GM18502 (cell line): ENCODE data around the gene IGFL3.
"Not testable (repeated sequence)": the region's sequence is repeated elsewhere in the genome, so short reads cannot be mapped to it uniquely, and the experiment has no call there.

Source experiments
- ATAC-seq: cut with Tn5 transposase; IDR thresholded peaks from one replicate; pipeline ENCODE4 v1.9.1; 2021; ENCODE audit warnings: mild to moderate bottlenecking; ENCODE audit not compliant: unreplicated experiment, poor library complexity

Gene IGFL3

DNA sequence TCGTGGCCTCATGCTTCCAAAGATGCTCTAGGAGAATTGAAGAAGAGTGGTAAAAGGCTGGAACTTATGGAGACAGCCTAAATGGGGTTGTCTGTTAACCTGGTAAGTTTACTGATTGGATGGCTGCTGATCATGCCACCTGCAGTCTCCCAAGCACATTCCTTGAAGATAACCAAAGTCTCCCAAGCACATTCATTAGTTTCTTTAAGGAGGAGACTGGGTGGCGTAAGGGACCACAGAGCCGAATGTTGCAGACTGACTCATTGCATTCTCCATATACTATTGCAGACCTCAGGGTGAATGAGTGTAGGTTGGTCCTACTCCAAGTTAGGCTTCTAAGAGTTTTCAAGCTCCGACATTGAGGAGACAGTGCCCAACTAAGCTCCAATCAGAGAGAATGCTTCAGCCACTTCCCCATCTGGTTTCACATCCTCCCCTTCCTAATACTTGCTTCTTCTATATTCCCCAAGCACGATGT lies at the start of gene IGFL3:
Gene IGFL3 (minus strand): TSS at position 51 of the 478 bp plus-strand sequence. CDS start 39 bp downstream, at position 12.
- ATAC-seq: no peak

DNA sequence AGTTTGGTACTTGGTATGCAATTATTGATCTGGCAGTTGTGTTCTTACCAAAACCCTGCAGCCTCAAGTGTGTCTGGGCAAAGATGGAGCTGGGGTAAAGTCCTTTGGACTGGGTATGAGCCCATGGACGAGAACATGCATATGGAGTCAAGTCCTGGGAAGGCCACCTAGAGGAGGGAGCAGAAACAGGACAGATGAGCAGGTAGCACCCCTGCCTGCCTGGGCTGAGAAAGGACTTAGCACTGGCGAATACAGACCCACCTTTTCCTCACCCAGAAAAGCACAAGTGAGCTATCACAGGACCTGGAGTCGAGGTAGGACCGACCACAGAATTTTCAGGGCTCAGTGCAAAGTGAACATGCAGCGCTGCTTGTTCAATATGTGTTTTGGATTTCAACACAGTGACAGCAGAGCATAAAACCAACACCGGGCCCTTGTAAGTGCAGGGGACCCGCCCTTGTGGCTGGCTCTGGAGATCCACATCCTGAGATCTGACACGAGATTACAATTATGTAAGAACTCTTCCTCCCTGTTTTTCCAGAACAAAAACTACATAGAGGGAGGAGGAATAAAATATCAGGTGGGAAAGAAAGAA lies 49.5 kb upstream of the IGFL3 start:
- ATAC-seq: no peak

DNA sequence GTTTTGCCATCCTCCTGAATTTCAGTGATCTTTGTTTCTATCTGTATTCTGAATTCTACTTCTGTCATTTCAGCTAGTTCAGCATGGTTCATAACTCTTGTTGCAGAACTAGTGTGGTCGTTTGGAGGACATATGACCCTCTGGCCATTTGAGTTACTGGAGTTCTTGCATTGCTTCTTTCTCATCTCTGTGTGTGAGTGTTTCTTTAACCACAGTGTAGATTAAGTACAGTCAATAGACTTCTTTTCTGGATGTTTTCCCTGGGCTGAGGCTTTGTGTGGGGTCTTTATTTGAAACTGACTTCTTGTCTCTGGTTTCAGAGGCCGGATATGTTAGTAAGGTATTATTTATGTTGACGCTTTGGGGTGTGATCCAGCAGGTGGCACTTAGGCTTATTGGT lies 38.2 kb upstream of the IGFL3 start:
- no peak for ATAC-seq

DNA sequence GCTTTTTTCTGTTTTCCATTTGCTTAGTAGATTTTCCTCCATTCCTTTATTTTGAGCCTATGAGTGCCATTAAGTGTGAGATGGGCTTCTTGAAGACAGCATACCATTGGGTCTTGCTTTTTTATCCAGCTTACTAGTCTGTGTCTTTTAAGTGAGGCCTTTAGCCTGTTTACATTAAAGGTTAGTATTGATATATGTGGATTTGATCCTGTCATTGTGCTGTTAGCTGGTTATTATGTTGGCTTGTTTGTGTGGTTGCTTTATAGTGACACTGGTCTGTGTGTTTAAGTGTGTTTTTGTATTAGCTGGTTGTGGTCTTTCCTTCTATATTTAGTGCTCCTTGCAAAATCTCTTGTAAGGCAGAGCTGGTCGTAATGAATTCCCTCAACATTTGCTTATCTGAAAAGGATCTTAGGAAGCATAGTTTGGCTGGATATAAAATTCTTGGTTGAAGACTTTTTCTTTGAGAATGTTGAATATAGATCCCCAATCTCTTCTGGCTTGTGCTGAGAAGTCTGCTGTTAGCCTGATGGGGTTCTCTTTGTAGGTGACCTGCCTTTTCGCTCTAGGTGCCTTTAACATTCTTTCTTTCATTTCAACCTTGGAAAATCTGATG lies 37.3 kb upstream of the IGFL3 start:
- not testable (repeated sequence) for ATAC-seq

DNA sequence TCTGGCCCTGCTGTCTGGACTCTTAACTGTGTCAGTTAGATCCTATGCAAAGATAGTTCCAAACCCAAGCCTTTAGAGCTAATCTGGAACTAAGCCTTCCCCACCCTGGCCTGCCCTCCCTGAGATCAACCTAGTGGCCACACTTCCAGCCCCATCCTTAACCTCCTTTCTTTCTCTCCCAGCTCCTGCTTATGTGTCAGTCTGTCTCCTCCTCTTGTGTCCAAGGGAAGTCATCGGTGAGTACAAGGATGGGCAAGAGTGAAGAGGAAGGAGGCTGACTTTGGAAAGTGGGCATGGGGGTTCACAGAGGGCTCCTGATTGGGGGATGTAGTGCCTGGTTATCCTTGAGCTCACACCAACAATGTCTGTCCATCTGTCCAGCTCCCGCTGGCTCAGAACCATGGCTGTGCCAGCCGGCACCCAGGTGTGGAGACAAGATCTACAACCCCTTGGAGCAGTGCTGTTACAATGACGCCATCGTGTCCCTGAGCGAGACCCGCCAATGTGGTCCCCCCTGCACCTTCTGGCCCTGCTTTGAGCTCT lies 35.8 kb upstream of the IGFL3 start:
- ATAC-seq: no peak

DNA sequence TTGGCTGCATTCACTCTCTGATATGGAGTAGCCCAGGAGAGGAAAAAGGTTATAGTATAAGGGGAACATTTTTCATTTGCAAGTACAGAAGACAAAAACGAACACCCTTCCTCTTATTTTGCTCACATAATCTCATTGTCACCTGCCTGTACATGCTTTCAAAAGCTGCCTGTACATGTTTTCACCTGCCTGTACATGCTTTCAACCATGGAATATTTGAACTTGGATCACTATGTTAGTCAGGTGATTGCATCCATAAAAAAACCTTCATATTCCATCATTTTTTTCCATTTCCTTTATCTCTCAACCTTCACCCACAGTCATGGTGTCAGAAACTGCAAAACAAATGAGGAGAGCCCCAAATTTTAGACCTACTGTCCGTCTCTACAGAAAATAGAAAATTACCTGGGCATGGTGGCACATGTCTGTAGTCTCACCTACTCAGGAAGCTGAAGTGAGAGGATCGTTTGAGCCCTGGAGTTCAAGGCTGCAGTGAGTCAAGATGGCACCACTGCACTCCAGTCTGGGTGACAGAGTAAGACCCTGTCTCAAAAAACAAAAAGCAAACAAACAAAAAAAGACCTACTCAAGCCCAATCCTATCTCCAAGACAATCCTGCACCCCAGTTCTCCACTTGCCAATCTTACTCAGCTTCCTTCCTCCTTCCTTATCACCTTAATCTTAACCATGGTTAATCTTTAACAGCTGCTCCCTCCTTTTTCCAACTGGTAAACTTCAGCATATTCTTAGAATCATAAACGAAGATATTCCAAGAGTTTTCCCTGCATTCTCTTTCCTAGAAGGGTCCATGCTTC lies 35.1 kb upstream of the IGFL3 start:
- no peak for ATAC-seq

DNA sequence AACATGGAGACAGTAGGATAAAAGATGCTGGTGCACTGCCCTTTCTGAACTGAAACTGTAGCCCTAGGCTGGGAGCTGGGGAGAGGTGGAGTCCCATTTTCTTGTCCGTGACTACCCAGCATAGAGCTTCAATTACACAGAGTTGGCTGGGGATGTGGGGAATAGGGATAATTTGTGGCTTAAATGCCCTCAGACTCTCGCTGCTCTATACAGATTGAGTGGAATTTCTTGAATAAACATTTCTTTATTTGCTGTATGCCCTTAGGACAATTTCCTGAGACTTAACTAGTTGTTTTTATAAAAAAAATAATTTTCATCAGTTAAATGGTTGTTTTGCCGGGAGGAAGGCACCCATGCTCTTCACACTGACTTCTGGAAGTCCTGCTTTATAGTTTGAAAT lies 30.7 kb upstream of the IGFL3 start:
- ATAC-seq: no peak

DNA sequence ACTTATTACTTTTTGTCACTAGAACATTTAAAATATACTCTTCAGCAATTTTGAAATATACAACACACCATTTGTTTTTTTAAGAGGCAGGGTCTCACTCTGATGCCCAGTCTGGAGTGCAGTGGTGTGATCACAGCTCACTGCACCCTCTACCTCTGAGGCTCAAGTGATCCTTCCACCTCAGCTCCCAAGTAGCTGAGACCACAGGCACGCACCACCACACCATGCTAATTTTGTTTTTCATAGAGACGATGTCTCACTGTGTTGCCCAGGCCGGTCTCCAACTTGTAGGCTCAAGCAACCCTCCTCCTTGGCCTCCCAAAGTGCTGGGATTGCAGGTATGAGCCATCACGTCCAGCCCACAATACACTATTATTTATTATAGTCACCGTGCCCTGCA lies 26.1 kb upstream of the IGFL3 start:
- ATAC-seq: no peak

DNA sequence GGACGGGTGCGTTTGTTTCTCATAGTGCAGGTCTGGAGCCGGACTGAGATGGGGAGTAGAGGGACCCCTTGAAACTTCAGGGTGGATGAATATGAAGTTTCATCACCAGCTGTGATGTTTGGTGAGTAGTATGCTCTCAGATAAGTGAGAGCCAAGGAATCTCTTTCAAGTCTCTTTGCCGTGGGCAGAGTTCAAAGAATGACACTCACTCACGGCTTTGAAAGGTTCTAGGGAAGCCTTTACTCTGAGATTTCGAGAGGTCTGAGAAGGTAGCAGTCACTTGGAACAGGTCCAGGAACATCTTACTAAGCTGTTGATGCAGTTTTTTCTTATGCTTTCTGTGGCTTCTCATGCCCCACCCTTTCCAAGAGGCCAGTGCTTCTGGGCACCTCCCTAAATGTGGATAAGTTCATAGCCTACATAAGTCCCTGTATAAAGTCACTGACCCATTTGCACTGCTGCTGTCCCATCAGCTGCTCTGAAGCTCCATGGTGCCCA lies 23.4 kb upstream of the IGFL3 start, which contains the start of gene IGFL2:
Gene IGFL2 (plus strand): TSS at position 448 of the 498 bp plus-strand sequence. CDS start 41 bp downstream, at position 489.
- no peak for ATAC-seq

DNA sequence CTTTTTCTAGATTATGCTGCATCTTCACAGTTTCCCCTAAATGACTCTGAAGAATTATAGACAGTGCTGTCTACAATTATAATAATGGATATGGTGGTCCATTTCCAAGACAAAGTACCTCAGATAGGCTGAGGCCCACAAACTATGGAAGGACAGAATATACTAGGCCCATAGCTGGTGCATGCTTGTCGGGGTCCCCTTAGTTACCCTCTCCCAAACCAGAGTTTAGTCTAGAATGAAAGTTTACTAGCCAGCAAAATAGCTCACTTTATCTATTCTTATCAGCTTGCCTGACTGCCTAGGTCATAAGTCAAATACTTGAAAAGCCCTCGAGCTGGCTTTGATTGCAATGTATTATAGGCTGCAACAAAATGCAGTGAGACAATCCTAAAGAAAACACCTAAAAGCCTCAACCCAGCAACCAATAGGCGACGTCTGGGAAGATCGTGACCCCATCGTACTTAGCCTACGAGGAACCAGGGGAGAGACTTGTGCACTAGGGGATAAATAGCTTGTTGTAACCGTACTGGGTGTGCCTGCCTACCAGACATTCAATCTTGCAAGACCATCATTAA lies 22.8 kb upstream of the IGFL3 start:
- no peak for ATAC-seq

DNA sequence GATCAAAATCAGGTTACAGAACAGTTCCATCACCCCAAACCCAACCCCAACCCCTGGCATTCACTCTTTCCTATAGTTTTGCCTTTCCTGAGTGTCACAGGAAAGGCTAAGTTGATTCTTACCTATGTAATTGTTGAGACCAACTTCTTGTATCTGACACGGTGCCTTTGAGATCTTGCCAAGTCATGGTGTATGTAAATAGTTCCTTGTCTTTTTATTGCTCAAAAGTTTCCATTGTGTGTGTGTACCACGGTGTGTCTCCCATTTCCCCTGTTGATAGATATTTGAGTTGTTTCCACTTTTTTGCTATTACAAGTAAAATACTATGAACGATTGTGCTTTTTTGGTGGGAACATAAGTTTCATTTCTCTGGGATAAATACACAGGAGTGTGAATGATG lies 20.3 kb upstream of the IGFL3 start:
- no peak for ATAC-seq

DNA sequence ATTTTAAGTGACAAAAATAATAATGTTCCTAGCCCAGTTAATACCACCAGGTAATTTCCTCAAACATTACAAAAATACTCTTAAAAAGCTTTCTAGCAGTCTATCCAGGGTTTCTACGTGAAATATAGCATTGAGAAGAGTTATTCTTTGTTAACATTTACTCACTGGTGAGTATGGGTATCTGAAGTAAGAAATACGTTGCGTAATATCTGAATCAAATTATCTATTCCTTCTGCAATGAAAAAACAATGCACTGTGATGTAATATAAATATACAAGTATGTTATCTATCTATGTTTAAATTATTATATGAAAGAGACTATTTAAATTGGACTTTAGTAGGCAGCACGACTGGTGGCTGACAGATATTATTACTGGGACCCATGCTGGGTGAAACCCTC lies 17.8 kb upstream of the IGFL3 start:
- no peak for ATAC-seq

DNA sequence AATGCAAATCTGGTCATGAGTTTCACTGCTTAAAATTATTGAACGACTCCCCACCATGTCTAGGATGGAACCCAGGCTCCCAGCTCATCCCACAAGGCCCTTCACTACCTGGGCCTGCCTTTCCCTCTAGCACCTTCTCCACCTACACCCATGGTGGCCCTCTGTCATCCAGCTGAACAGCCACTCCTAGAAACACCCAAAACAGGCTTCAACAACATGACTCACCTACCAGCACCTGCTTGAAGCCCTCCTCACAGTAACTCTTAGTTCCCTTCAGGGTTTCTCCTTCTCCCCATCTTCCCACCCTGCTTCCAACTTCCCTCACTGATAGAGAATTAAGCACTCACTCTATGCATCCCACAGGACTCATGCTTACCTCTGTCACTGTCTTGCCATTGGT lies 16.9 kb upstream of the IGFL3 start:
- ATAC-seq: no peak

DNA sequence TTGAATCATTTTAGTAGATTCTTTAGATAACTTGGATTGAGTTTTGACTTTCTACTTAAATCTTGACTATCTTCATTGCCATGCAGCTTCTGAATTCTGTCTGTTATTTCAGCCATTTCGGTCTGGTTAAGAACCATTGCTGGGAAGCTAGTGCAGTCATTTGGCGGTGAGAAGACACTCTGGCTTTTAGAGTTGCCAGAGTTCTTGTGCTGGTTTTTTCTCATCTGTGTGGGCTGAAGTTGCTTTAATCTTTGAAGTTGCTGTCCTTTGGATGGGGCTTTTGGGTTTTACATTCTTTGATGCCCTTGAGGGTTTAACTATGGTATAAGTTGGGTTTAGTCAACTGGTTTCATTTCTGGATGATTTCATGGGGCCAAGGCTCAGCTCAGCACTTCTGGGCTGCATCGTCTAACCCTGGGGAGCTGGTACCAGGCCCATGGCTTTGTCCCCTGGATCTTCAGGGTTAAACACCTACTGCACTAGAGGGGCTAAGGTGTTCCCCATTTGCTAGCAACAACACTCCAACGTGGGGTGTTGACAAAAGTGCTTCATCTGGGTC lies 13.5 kb upstream of the IGFL3 start:
- no peak for ATAC-seq

DNA sequence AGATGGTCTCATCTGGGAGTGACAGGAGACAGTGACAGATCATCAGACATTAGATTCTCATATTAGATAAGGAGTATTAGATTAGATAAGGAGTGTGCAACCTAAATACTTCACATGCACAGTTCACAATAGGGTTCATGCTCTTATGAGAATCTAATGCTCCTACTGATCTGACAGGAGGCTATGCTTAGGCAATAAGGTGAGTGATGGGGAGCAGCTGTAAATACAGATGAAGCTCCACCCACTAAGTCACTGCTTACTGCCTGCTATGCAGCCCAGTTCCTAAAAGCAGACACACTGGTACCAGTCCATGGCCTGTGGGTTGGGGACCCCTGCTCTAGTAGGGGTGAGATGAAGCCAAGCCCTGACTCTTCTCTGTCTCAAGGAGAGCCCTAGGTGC lies 10.0 kb upstream of the IGFL3 start:
- no peak for ATAC-seq

DNA sequence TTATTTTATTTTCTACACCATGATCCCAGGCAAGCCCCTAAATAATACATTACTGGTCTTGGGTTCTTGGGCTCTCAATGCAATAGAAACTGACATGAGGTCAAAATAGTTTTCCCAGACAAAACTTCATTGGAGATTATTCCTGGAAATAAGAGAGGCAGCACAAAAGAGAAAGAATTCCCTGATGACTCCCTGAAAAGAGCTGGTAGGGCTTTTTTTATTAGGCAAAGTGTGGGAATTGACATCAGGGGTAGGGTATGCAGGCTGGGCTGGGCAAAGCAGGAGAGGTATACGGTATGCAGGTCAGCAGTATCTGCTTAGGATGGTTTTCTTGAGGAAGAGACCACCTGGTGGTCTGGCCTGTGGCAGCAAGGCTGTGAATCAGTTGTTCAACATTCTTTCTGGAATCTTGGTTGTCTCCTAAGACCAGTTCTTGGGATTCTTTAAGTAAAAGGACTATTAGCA lies 9.3 kb upstream of the IGFL3 start:
- no peak for ATAC-seq

DNA sequence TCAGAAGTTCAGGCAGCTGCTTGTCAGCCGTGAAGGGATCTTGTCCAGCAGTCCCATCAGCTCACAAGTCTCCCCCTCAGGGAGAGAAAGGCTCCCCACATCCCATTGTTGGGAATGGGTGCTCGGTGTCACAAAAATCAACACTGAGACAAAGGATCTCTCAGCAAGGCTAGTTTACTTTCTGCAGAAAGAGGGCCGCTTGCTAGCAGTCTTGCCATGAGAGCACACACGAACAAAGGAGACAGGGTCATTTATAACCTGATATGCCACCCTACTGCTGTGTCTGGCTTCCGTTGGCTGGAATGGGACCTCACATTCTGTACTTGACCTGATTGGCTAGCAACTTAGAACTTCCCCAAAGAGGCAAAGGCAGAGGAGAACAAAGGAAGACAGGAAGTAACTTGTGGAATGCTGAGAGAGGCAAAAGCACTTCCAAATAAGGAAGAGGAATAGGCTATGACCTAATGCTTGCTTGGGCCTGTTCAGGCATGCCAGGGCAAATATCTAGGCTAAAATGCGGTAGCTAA lies 8.7 kb upstream of the IGFL3 start:
- no peak for ATAC-seq

DNA sequence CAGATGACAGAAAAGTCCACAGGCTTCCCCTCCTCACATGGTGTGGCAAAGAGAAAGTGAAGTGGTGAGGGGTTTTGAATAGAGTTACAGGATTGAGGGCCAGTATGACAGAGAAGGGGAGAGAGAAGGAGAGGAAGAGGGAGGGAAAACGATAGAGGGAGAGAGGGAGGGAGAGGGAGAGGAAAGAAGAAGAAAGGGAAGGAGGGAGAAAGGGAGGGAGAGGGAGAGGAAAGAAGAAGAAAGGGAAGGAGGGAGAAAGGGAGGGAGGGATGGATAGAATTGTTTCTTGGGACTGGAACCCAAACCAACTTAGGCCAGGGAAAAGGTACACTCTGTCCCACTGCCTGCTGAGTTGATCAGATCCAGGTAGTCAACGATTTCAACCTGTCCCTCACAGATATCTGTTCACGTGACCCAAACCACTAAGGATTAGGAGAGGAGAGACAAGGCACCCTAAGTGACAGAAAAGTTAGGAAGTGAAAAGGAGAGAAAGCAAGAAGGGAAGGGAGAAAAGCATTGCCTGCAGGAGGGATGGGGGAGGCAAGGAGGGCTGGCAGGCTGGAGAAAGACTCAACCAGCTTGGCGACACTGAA lies 8.1 kb upstream of the IGFL3 start:
- no peak for ATAC-seq

DNA sequence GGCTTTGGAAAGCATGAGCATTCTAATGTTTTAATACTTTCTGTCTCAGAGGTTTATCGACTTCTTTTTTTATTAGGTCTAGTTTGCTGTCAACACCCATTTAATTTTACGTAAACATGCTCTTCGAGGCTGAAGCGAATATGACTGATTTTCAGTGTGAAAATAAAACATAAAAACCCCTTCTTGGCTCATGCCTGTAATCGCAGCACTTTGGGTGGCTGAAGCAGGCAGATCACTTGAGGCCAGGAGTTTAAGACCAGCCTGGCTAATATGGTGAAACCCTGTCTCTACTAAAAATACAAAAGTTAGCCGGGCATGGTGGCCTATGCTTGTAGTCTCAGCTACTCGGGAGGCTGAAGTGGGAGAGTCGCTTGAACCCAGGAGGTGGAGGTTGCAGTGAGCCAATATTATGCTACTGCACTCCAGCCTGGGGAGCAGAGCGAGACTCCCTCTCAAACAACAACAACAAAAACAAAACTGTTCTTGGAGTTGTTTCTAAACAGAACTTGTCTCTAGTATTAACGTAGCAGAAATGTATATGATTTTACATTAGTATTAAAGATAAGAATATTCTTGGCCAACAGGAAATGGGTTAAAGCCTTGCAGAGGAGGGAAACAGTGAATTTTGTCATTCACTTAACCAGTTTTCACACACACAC lies 7.1 kb upstream of the IGFL3 start:
- no peak for ATAC-seq
